Inferior parietal cortex (tissue), 1 donor: ENCODE data around the gene SEC14L6.
"Not testable (repeated sequence)": the region's sequence is repeated elsewhere in the genome, so short reads cannot be mapped to it uniquely, and the experiment has no call there.

ENCODE experiments used
- DNase-seq: peaks from one replicate; pipeline ENCODE4 v3.0.0-alpha.2; 2016; ENCODE audit errors: extremely low spot score

Gene SEC14L6

GRCh38 chr22:30566125-30566524 lies 19.6 kb upstream of the SEC14L6 start:
- no peak for DNase-seq

- no peak for DNase-seq
Measured at GRCh38 chr22:30565341-30565740, 18.8 kb upstream of the SEC14L6 start.

DNA sequence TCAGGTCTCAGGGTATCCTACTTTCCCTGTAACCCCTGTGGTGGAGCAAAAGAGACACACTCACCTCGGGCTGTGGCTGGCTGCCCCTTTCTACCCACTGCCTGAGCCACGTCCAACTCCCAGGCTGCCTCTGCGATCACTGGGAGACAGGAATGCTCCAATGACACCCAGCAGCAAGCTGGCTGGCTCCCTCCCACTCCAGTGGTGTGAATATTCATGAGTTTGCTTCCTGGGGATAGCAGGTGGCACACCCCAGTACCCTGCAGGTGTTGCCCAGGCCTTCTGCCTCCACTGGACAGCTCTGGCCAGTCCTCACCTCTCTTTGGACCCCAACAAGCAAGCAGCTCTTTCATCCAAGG lies 18.2 kb upstream of the SEC14L6 start:
- no peak for DNase-seq

DNA sequence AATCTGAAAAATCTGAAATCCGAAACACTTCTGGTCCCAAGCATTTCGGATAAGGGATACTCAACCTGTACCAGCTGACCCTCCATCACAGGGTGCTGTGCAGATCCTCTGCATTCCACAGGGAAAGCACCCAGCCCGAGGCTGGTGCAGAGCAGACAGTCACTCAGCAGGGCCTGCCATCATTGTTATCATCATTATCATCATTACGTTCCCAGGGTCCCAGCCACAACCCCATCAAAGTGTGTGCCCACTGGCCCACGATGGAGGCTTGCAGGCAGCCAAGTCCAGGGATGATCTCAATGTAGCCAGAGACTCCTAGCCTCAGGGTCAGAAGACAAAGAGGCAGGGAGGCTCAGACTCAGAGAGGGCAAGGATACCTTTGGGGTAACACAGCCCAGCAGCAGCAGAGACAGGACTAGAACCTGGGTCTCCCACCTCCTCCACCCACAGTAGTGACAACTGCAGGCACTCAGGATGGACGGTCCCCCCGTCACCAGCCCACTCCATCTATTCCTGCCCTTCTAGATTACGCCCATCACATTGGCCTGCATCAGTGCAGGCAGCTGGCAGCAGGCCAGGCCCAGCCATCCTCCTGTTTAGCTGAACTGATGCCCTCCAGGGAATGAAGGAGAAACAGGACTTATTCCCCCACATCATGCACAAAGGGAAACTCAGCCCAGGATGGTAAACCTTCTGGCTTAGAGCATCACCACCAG lies 17.7 kb upstream of the SEC14L6 start:
- no peak for DNase-seq

DNA sequence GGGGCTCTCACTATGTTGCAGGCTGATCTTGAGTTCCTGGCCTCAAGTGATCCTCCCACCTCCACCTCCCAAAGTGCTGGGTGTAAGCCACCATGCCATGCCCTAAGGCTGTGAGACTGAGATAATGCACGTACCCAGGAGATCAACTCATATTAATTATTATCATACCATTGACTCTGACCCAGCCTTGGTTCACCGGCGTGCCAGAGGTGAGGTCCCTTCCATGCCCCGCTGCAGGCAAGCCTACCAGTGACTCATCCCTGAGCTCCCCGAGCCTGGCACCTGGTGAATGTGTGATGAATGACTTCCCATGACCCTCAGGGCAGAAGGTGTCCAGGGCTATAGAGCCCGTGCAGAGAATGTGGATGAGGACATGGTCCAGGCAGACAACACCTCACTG lies 15.8 kb upstream of the SEC14L6 start:
- no peak for DNase-seq

DNA sequence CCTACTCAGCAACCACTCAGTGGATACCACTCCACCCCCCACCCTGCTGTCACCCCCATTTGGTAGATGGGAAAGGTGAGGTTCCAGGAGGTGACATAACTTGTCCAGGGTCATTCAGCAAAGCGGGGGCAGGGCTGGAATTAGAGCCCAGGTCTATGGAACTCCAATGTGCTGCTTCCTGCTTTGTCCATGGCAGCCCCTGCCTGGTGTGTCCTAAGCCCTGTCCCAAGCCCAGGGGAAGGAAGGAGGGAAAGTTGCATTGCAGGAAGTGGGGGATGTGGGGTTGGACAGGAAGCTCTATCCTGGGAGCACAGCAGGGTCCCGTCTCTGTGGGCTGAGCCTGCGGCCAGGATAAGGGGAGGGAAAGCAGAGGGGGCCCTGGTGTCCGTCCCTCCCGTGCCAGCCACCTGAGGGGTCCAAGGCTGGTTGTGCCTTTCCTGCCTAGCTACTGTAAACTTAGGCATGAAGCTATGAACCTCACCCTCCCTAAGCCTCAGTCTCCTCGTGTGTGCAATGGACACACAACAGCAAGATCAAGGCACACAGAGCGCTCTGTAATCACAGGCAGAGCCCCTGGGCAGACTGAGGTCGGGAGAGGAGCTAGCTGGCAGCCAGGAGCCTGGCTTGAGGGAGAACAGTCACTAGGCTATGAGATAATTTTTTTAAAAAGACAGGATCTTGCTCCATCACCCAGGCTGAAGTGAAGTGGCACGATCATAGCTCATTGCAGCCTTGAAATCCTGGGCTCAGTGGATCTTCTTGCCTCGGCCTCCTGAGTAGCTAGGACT lies 15.1 kb upstream of the SEC14L6 start:
- DNase-seq = no peak

GRCh38 chr22:30560643-30561202 lies 14.2 kb upstream of the SEC14L6 start:
- not testable (repeated sequence) for DNase-seq

- DNase-seq = no peak
Measured at GRCh38 chr22:30559889-30560288, 13.3 kb upstream of the SEC14L6 start.

- DNase-seq = no peak
Measured at GRCh38 chr22:30557243-30557642, 10.7 kb upstream of the SEC14L6 start.

GRCh38 chr22:30556388-30556787 lies 9.8 kb upstream of the SEC14L6 start:
- DNase-seq = no peak

- DNase-seq = no peak
Measured at GRCh38 chr22:30555282-30556210, 9.0 kb upstream of the SEC14L6 start.

- DNase-seq = no peak
Measured at GRCh38 chr22:30553971-30554370, 7.4 kb upstream of the SEC14L6 start.

GRCh38 chr22:30552719-30553118 lies 6.2 kb upstream of the SEC14L6 start:
- no peak for DNase-seq

DNA sequence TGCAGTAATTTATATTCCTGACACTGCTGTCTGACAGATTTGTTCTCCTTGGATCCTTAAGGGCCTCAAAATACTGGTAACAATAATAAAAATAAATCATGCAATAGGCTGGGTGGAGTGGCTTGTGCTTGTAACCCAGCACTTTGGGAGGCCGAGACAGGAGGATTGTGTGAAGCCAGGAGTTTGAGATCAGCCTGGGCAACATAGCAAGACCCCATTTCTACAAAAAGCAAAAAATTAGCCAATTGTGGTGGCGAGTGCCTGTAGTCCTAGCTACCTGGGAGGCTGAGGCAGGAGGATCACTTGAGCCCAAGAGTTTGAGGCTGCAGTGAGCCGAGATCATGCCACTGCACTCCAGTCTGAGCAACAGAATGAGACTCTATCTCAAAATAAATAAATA lies 5.3 kb upstream of the SEC14L6 start:
- DNase-seq = not testable (repeated sequence)

DNA sequence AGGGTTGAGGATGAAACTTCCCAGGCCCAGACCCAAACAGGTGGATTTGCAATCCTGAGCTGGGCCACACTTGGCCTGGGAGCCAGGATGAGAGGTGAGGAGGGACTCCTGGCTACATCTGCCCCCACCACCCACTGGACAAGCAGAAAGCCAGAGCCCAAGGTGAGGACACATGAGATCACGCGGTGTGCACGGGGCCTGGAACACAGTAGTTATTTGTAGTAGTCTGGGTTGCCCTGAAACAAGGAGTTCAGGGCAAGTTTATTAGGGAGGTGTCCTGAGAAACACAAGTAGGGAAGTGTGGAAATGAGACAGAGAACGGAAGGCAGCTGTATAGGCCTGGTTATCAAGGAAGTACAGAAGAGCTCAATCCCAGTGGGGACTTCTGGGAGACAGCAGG lies 647 bp upstream of the SEC14L6 start:
- no peak for DNase-seq

GRCh38 chr22:30542811-30543188 lies 3.7 kb downstream of the SEC14L6 start:
- DNase-seq = no peak

DNA sequence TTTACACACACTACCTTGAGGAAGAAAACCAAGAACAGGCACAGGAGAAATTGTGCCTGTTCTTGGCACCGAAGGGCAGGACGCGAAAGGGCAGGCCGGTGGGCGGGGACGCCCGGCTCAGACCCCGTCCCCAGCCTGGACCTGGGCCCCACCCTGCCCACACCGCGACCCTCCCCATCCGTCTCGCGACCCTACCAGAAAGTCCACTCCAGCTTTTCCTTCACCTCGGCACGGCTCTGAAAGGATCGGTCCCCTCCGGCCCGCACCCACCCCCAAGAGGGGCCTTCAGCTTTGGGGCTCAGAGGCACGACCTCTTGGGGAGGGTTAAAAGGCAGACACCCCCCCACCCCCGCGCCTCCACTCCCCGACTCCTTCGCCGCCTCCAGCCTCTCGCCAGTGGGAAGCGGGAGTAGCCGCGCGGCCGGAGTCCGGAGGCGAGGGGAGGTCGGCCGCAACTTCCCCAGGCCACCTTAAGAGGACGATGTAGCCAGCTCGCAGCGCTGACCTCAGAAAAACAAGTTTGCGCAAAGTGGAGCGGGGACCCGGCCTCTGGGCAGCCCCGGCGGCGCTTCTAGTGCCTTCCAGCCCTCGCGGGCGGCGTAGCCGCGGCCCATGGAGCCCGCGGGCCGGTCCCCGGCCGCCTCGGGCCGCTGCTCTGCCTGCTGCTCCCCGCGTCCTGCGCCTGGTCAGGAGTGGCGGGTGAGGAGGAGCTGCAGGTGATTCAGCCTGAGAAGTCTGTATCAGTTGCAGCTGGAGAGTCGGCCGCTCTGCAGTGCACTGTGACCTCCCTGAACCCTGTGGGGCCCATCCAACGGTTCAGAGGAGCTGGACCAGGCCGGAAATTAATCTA lies 4.4 kb downstream of the SEC14L6 start:
- DNase-seq = no peak

- not testable (repeated sequence) for DNase-seq
Measured at GRCh38 chr22:30541511-30541910, 5.0 kb downstream of the SEC14L6 start.

GRCh38 chr22:30539368-30539767 lies 7.2 kb downstream of the SEC14L6 start:
- DNase-seq = no peak

- DNase-seq = no peak
Measured at GRCh38 chr22:30538280-30538679, 8.3 kb downstream of the SEC14L6 start.

DNA sequence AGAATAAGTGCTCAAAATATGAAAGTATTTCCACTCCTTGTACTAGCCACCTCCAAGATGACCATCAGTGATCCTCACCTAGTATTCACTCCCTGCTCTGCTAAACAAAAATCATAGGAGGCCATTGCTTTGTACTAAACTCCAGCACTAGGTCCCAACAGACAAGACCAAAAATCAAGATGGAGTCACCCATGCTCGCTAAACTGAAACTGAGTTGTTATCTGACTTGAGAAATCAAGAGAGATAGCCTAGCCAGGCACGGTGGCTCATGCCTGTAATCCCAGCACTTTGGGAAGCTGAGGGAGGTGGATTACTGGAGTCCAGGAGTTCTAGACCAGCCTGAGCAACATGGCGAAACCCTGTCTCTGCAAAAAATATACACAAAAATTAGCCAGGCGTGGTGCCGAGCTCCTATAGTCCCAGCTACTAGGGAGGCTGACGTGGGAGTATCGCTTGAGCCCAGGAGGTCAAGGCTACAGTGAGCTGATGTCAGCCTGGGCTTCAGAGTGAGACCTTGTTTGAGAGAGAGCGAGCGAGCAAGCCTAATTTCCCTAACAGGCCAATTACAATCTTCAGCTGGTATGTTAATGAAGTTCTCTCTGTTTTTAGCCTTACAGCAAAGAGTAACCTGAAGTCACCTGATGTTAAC lies 9.3 kb downstream of the SEC14L6 start:
- no peak for DNase-seq
